Keratinocyte (primary cell): ENCODE data around the gene CEACAM19. TPM values are rescaled to one million over a fixed set of nuclear protein-coding genes. Genes with fewer than 3 reads are reported as not detected.

ENCODE experiments used
- DNase-seq: peaks from one replicate; pipeline ENCODE4 v3.0.0-alpha.2; 2011; ENCODE audit warnings: low read depth, missing footprints, low spot score
- FAIRE-seq: peaks from 2 replicates; lab custom pipeline; 2011; peaks lifted over from hg19 to GRCh38; lab: Jason Lieb, UNC
- H2AFZ ChIP-seq: 2 replicates; pipeline ENCODE4 v1.6.0; 2012; ENCODE audit warnings: low read length, control low read depth, inconsistent platforms; ENCODE audit not compliant: control insufficient read depth
- H3K27ac ChIP-seq: 2 replicates; pipeline ENCODE4 v1.5.1; 2011; ENCODE audit warnings: low read length; ENCODE audit not compliant: control insufficient read depth, insufficient read depth
- H3K27me3 ChIP-seq: 3 replicates; pipeline ENCODE4 v1.6.0; 2011; ENCODE audit warnings: low read length; ENCODE audit not compliant: control insufficient read depth, insufficient read depth; ENCODE audit errors: extremely low read depth
- H3K36me3 ChIP-seq, 2 experiments: 2 replicates in 1 of 2; 3 replicates in 1 of 2; pipeline ENCODE4 v1.5.1; 2011; ENCODE audit warnings: low read length in 2 of 2, mild to moderate bottlenecking in 1 of 2; ENCODE audit not compliant: control insufficient read depth in 2 of 2, insufficient read depth in 2 of 2; ENCODE audit errors: extremely low read depth in 1 of 2
- H3K4me1 ChIP-seq: 3 replicates; pipeline ENCODE4 v1.5.1; 2011; ENCODE audit warnings: low read length; ENCODE audit not compliant: control insufficient read depth, insufficient read depth; ENCODE audit errors: extremely low read depth
- H3K4me2 ChIP-seq: 3 replicates; pipeline ENCODE4 v1.6.0; 2011; ENCODE audit warnings: low read depth, low read length; ENCODE audit not compliant: control insufficient read depth, insufficient read depth; ENCODE audit errors: extremely low read depth
- H3K4me3 ChIP-seq, 3 experiments: fragments of 200-600 bp in 1 of 3; sonication (generic) in 1 of 3; 2 replicates in 2 of 3; 3 replicates in 1 of 3; pipeline ENCODE4 v1.5.1; 2011 to 2016; ENCODE audit warnings: low read length in 3 of 3, mild to moderate bottlenecking in 3 of 3, control low read depth in 2 of 3, inconsistent platforms in 1 of 3, low read depth in 1 of 3, mixed read lengths in 1 of 3, mixed run types in 1 of 3, moderate library complexity in 1 of 3; ENCODE audit not compliant: control insufficient read depth in 2 of 3, insufficient read depth in 2 of 3; ENCODE audit errors: extremely low read depth in 1 of 3
- H3K79me2 ChIP-seq: 2 replicates; pipeline ENCODE4 v1.6.0; 2012; ENCODE audit warnings: low read length; ENCODE audit not compliant: control insufficient read depth, insufficient read depth
- H3K9ac ChIP-seq: 3 replicates; pipeline ENCODE4 v1.6.0; 2011; ENCODE audit warnings: low read length; ENCODE audit not compliant: control insufficient read depth, insufficient read depth; ENCODE audit errors: extremely low read depth
- H3K9me1 ChIP-seq: 3 replicates; pipeline ENCODE4 v1.6.0; 2011; ENCODE audit warnings: low read length; ENCODE audit not compliant: control insufficient read depth, insufficient read depth; ENCODE audit errors: extremely low read depth
- H3K9me3 ChIP-seq: 2 replicates; pipeline ENCODE4 v1.5.1; 2012; ENCODE audit warnings: low read depth, low read length; ENCODE audit not compliant: control insufficient read depth
- H4K20me1 ChIP-seq: 3 replicates; pipeline ENCODE4 v1.6.0; 2011; ENCODE audit warnings: low read length; ENCODE audit not compliant: control insufficient read depth, insufficient read depth; ENCODE audit errors: extremely low read depth
- CTCF ChIP-seq, 3 experiments: IDR thresholded peaks in 1 of 3; conservative IDR thresholded peaks in 1 of 3; optimal IDR thresholded peaks in 1 of 3; 2 replicates in 2 of 3; 3 replicates in 1 of 3; pipeline versions ENCODE3 to v1.5.1; 2011; ENCODE audit warnings: low read length in 3 of 3, mild to moderate bottlenecking in 3 of 3, moderate library complexity in 2 of 3, control low read depth in 1 of 3, inconsistent platforms in 1 of 3; ENCODE audit not compliant: insufficient read depth in 2 of 3; ENCODE audit errors: extremely low read depth in 1 of 3
- EZH2 ChIP-seq: IDR thresholded peaks from one replicate; pipeline ENCODE4 v1.6.1; 2012; ENCODE audit warnings: inconsistent platforms, mild to moderate bottlenecking, low read length, moderate library complexity
- dilution Hi-C: fragments of 300-500 bp; cut with MboI; formaldehyde crosslinking; loops from one replicate; pipeline ENCODE4 v1.7.0; 2020; ENCODE audit warnings: low sequenced_read_pairs; ENCODE audit not compliant: extremely low pct_ligation_motif_present
- polyA plus RNA-seq, 5 experiments: library from polyadenylated mRNA; depleted of rRNA in 3 of 5; stranded (reverse) in 3 of 5; stranded (forward) in 1 of 5; unstranded in 1 of 5; fragments of >200 nt; gene quantifications; 1 replicate in 1 of 5; 2 replicates in 3 of 5; 3 replicates in 1 of 5; pipeline versions ENCODE4 v1.2.1 to v1.2.3, GENCODE V29; 2011 to 2012; ENCODE audit warnings: missing spikeins in 2 of 5, low read depth in 1 of 5, low replicate concordance in 1 of 5

Gene CEACAM19
- polyA plus RNA-seq, 1 donor (not counting 4 experiments of a cell fraction or from before 2014, with no cell fraction given): 3.7 TPM

- Histone ChIP-seq H3K36me3 (no peaks in the 10 kb centered on the region), H3K4me1 (peaks cover 7% of the 10 kb centered on the region), H2AFZ (no peak overlapping the region), H3K27me3 (no peaks in the 10 kb centered on the region), H3K79me2 (no peaks in the 10 kb centered on the region), H3K9ac (no peak overlapping the region), H4K20me1 (no peaks in the 10 kb centered on the region), H3K27ac (no peak overlapping the region), H3K9me3 (peaks cover 6% of the 10 kb centered on the region), H3K4me2 (no peak overlapping the region), H3K4me3 (no peak overlapping the region), H3K9me1 (no peaks in the 10 kb centered on the region)
- FAIRE-seq: no peak
- DNase-seq: no peak
- dilution Hi-C loops: no loop called here
- TF ChIP-seq EZH2 (no peak), CTCF (optimal IDR thresholded peaks at IDR 0.05 in 1 of 3, IDR thresholded peaks at IDR 0.05 in 1 of 3, conservative IDR thresholded peaks at IDR 0.05 in 1 of 3; ENCODE audit: extremely low read depth in 1 of 3, insufficient read depth in 2 of 3, low read length in 3 of 3) (no peak)
These were observed 43.4 kb downstream of the CEACAM19 start for GRCh38 chr19:44714597-44715169.

GRCh38 chr19:44717603-44718002 is 46.3 kb downstream of the CEACAM19 start:
- dilution Hi-C loops: no loop called here
- Histone ChIP-seq H3K36me3 (no peaks in the 10 kb centered on the region), H4K20me1 (no peaks in the 10 kb centered on the region), H3K4me2 (no peak overlapping the region), H2AFZ (no peak overlapping the region), H3K4me3 (no peak overlapping the region), H3K4me1 (peaks cover 7% of the 10 kb centered on the region), H3K9ac (no peak overlapping the region), H3K27ac (no peak overlapping the region), H3K9me1 (no peaks in the 10 kb centered on the region), H3K9me3 (peaks cover 6% of the 10 kb centered on the region), H3K79me2 (no peaks in the 10 kb centered on the region), H3K27me3 (no peaks in the 10 kb centered on the region)
- FAIRE-seq: no peak
- TF ChIP-seq CTCF (optimal IDR thresholded peaks at IDR 0.05 in 1 of 3, IDR thresholded peaks at IDR 0.05 in 1 of 3, conservative IDR thresholded peaks at IDR 0.05 in 1 of 3; ENCODE audit: extremely low read depth in 1 of 3, insufficient read depth in 2 of 3, low read length in 3 of 3) (no peak), EZH2 (no peak)
- DNase-seq: no peak
